Gastroesophageal sphincter (tissue), 4 donors: Measurements from ENCODE around the gene NOS1AP. TPM values are rescaled to one million over a fixed set of nuclear protein-coding genes. Genes with fewer than 3 reads are reported as not detected.

Experiments used
- ATAC-seq: fragments of 150-250 bp; one replicate; pipeline ENCODE4 v1.9.1; 2016; ENCODE audit warnings: mild to moderate bottlenecking, moderate library complexity
- H3K27ac ChIP-seq, 4 donors: fragments of 200-600 bp; sonication (generic) in 3 of 4; 1 replicate in 3 of 4; 2 replicates in 1 of 4; pipeline ENCODE4 v1.5.1; 2016 to 2019
- H3K27me3 ChIP-seq: fragments of 200-600 bp; sonication (generic); one replicate; pipeline ENCODE4 v1.5.1; 2019
- H3K36me3 ChIP-seq, 2 donors: fragments of 200-600 bp; sonication (generic); one replicate each; pipeline ENCODE4 v1.5.1; 2019; ENCODE audit warnings: control low read depth in 1 of 2
- H3K4me1 ChIP-seq, 3 donors: fragments of 200-600 bp; sonication (generic); 1 replicate in 2 of 3; 2 replicates in 1 of 3; pipeline ENCODE4 v1.5.1; 2016 to 2019; ENCODE audit warnings: control low read depth in 2 of 3
- H3K4me3 ChIP-seq, 2 donors: fragments of 200-600 bp; sonication (generic); one replicate each; pipeline ENCODE4 v1.5.1; 2019; ENCODE audit warnings: mild to moderate bottlenecking in 1 of 2, moderate library complexity in 1 of 2
- H3K9me3 ChIP-seq, 3 donors: fragments of 200-600 bp; sonication (generic); one replicate each; pipeline ENCODE4 v1.5.1; 2017 to 2019; ENCODE audit warnings: control low read depth in 2 of 3
- EP300 ChIP-seq: sonication (generic); formaldehyde crosslinking; IDR thresholded peaks from one replicate; pipeline ENCODE4 v1.6.1; 2017; ENCODE audit warnings: antibody characterized with exemption, mild to moderate bottlenecking
- POLR2A ChIP-seq, 2 donors: fragments of 450-650 bp; IDR thresholded peaks; one replicate each; pipeline ENCODE4 v1.6.1; 2017; ENCODE audit warnings: antibody characterized with exemption in 2 of 2, mild to moderate bottlenecking in 2 of 2, moderate library complexity in 1 of 2
- POLR2AphosphoS5 ChIP-seq: sonication (generic); formaldehyde crosslinking; IDR thresholded peaks from one replicate; pipeline ENCODE4 v1.6.1; 2017; ENCODE audit warnings: antibody characterized with exemption
- whole genome bisulfite sequencing, 2 donors: methylation state at CpG; one replicate each; pipeline ENCODE4 v1.1.5; 2018; ENCODE audit warnings: low coverage in 1 of 2; 5-methylcytosine and 5-hydroxymethylcytosine counted together
- total RNA-seq, 4 donors: library from RNA; depleted of rRNA; stranded (reverse); fragments of >200 nt; gene quantifications; one replicate each; pipeline ENCODE4 v1.1.0, GENCODE V29; 2016
- TF ChIP-seq, protein P1 (sequence below), 4 experiments: fragments of 200-600 bp in 2 of 4; fragments of 450-650 bp in 2 of 4; sonication (generic) in 1 of 4; IDR thresholded peaks; one replicate each; pipeline ENCODE4 v1.5.1; 2017 to 2019; ENCODE audit warnings: antibody characterized with exemption in 4 of 4, mild to moderate bottlenecking in 2 of 4, moderate library complexity in 2 of 4

NOS1AP gene
- total RNA-seq, 4 donors from 2014 or later, result 3.5 to 7.8 (median 4.1) TPM

GRCh38 chr1:162381941-162382750 lies 312.7 kb downstream of the NOS1AP start:
- WGBS, 2 donors, result 78 to 94% methylated on average over 4 to 8 of the region's 13 CpGs

GRCh38 chr1:162383091-162383490 lies 313.6 kb downstream of the NOS1AP start:
- no peak overlapping the region for H3K27ac ChIP-seq
- no peaks in the 10 kb centered on the region for H3K4me1 ChIP-seq
- H3K4me3 ChIP-seq, result no peak overlapping the region
- peaks cover 0 to 18% of the 10 kb centered on the region in 2 donors for H3K36me3 ChIP-seq
- no peaks in the 10 kb centered on the region for H3K9me3 ChIP-seq
- no peak for ATAC-seq
- no CpG with 5 or more reads among the region's 6 CpGs for WGBS, 2 donors
- no peaks in the 10 kb centered on the region for H3K27me3 ChIP-seq
- TF ChIP-seq, protein P1, sequence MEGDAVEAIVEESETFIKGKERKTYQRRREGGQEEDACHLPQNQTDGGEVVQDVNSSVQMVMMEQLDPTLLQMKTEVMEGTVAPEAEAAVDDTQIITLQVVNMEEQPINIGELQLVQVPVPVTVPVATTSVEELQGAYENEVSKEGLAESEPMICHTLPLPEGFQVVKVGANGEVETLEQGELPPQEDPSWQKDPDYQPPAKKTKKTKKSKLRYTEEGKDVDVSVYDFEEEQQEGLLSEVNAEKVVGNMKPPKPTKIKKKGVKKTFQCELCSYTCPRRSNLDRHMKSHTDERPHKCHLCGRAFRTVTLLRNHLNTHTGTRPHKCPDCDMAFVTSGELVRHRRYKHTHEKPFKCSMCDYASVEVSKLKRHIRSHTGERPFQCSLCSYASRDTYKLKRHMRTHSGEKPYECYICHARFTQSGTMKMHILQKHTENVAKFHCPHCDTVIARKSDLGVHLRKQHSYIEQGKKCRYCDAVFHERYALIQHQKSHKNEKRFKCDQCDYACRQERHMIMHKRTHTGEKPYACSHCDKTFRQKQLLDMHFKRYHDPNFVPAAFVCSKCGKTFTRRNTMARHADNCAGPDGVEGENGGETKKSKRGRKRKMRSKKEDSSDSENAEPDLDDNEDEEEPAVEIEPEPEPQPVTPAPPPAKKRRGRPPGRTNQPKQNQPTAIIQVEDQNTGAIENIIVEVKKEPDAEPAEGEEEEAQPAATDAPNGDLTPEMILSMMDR (IDR thresholded peaks at IDR 0.05), result no peak
- TF ChIP-seq POLR2AphosphoS5 (no peak), EP300 (no peak), POLR2A (IDR thresholded peaks at IDR 0.05) (no peak)

More at GRCh38 chr1:162381941-162382750, 312.7 kb downstream of the NOS1AP start:
- no peaks in the 10 kb centered on the region for H3K27me3 ChIP-seq
- no peak overlapping the region for H3K27ac ChIP-seq
- no peak overlapping the region for H3K4me3 ChIP-seq
- no peaks in the 10 kb centered on the region for H3K9me3 ChIP-seq
- no peaks in the 10 kb centered on the region for H3K4me1 ChIP-seq
- TF ChIP-seq POLR2A (IDR thresholded peaks at IDR 0.05) (no peak), EP300 (no peak), POLR2AphosphoS5 (no peak)
- TF ChIP-seq, protein P1 (IDR thresholded peaks at IDR 0.05), result no peak
- ATAC-seq, result no peak
- peaks cover 0 to 18% of the 10 kb centered on the region in 2 donors for H3K36me3 ChIP-seq

GRCh38 chr1:162383516-162383915 lies 314.0 kb downstream of the NOS1AP start:
- Histone ChIP-seq H3K36me3 (peaks cover 0 to 18% of the 10 kb centered on the region in 2 donors), H3K27me3 (no peaks in the 10 kb centered on the region), H3K27ac (no peak overlapping the region), H3K9me3 (no peaks in the 10 kb centered on the region), H3K4me3 (no peak overlapping the region), H3K4me1 (no peaks in the 10 kb centered on the region)
- 82 to 98% methylated on average over 4 to 5 of the region's 8 CpGs for WGBS, 2 donors
- TF ChIP-seq, protein P1 (IDR thresholded peaks at IDR 0.05), result no peak
- TF ChIP-seq POLR2A (IDR thresholded peaks at IDR 0.05) (no peak), POLR2AphosphoS5 (no peak), EP300 (no peak)
- ATAC-seq, result no peak

GRCh38 chr1:162384116-162384515 lies 314.6 kb downstream of the NOS1AP start:
- Histone ChIP-seq H3K27ac (no peak overlapping the region), H3K27me3 (no peaks in the 10 kb centered on the region), H3K36me3 (peaks cover 0 to 18% of the 10 kb centered on the region in 2 donors), H3K4me1 (no peaks in the 10 kb centered on the region), H3K9me3 (no peaks in the 10 kb centered on the region), H3K4me3 (no peak overlapping the region)
- TF ChIP-seq, protein P1 (IDR thresholded peaks at IDR 0.05), result no peak
- TF ChIP-seq POLR2AphosphoS5 (no peak), EP300 (no peak), POLR2A (IDR thresholded peaks at IDR 0.05) (no peak)
- ATAC-seq, result no peak
- 100% methylated on average over 3 of the region's 6 CpGs; no CpG with 5 or more reads in 1 of the 2 donors for WGBS, 2 donors
